ENCODE measurements around the gene JAZF1. TPM values are rescaled to one million over a fixed set of nuclear protein-coding genes. Genes with fewer than 3 reads are reported as not detected.

The JAZF1 gene
- total RNA-seq, 1 donor from 2014 or later: 3.9 TPM

DNA sequence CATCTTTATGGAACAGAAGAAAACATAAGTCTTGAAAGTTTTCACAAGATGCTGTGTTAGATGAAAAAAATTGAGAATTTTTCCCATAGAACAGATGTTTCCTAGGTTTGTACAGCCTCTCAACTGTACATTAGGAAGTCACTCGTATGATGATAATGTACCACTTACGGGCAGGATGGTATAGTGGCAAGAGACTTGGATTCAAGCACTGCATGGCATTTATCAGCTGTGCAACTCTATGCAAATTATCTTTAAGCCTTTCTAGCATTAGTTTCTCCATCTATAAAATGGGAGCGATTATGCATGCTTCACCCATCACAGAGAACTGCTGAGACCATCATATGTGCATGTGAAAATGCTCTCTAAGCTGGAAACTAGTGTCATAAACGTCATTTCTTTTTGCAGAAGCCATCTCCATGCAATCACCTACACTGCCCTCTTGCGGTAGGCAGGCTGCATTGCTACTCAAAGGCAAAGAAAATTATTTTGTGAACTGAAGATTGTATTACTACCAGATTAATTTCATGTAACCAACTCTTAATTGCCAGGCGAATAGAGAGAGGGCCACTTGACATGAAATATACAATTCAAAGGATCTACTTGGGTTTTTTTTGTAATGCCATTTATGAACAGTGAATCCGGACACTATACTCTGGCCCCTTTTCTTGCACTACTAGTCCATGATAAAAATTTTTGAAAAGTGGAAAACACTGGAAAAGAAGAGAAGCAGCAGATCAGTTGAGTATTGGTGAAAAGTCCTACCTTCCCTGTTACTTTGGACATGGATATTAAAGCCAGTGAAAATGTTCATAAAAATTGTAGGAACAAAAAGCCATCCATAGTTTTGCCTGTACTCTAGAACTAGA, 102.3 kb downstream of the JAZF1 start:
- Mint-ChIP-seq H3K27me3 (ENCODE audit: low read depth) (peaks cover 28% of the 10 kb centered on the region), H3K27ac (no peak overlapping the region), H3K4me3 (ENCODE audit: low read depth) (no peak overlapping the region), H3K9me3 (no peaks in the 10 kb centered on the region), H3K36me3 (ENCODE audit: low read depth) (no peaks in the 10 kb centered on the region), H3K4me1 (ENCODE audit: low read depth) (no peaks in the 10 kb centered on the region)
- intact Hi-C loops (cut with micrococcal nuclease): loop anchor here (2.0 to 5.0 kb wide), 2 partner anchors 15 to 881 kb away; no protein-coding TSS in a partner anchor
- peak; percentile 15 for DNase-seq (ENCODE audit: low spot score)

DNA sequence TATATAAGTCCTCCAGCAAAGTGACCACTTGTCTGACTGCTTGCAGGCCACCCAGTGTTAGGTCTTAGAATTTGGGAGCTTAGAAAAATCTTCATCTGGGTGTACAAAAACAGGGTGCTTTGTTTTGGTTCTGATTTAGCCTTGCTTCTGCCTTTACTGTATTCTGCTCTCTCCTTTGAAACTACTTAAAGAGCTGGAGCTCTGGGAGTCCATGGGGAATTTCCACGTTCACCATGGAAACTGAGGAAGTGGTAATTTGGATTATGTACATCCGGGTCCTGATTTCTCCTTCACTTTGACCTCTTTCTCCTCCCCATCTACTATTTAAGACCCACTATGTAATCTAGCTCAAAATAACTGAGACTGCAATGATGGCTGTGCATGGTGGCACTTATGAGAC, 103.0 kb downstream of the JAZF1 start:
- Mint-ChIP-seq H3K9me3 (no peaks in the 10 kb centered on the region), H3K27me3 (ENCODE audit: low read depth) (peaks cover 25% of the 10 kb centered on the region), H3K4me1 (ENCODE audit: low read depth) (no peaks in the 10 kb centered on the region), H3K4me3 (ENCODE audit: low read depth) (no peak overlapping the region), H3K27ac (no peak overlapping the region), H3K36me3 (ENCODE audit: low read depth) (no peaks in the 10 kb centered on the region)
- intact Hi-C loops (cut with micrococcal nuclease): loop anchor here (2.0 to 5.0 kb wide), 2 partner anchors 15 to 880 kb away; no protein-coding TSS in a partner anchor
- no peak for DNase-seq (ENCODE audit: low spot score)

DNA sequence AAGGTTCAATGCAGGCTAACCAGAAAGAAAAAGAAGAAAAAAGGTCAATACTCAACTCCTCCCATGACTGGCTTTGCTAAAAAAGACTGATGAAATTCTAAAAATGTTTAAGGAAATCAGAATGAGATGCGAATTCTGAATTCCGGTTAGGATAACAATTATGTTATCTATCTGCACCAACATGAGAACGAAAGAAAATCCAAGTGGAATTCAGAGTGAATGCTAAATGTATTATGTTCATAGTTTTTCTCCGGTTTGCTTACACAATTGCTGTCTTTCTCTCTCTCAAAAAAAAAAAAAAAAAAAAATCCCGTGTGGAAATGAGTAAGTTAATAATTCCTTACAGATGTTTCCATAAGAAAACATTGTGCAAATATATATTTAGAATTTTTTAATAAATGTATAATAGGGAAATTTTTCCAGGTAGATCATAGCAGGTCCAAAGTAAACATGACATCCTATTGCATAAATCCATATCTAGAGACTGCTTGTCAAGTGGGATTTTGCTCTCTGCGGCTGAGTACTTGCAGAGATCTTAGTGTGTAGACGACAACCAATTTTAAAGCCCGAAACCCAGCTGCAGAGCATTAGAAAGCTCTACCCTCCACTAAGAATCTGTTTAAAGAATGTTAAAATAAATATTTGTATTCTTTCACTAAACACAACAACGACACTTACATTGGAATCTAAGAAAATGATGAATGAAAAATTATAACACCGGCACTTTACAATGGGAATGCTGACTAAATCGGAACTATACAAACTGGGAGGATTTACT, 104.0 kb downstream of the JAZF1 start:
- DNase-seq (ENCODE audit: low spot score): no peak
- Mint-ChIP-seq H3K9me3 (no peaks in the 10 kb centered on the region), H3K4me3 (ENCODE audit: low read depth) (no peak overlapping the region), H3K4me1 (ENCODE audit: low read depth) (no peaks in the 10 kb centered on the region), H3K27ac (no peak overlapping the region), H3K27me3 (ENCODE audit: low read depth) (peaks cover 21% of the 10 kb centered on the region), H3K36me3 (ENCODE audit: low read depth) (no peaks in the 10 kb centered on the region)
- intact Hi-C loops (cut with micrococcal nuclease): loop anchor here (5.0 kb wide), 1 partner anchor 879 kb away; no protein-coding TSS in a partner anchor

DNA sequence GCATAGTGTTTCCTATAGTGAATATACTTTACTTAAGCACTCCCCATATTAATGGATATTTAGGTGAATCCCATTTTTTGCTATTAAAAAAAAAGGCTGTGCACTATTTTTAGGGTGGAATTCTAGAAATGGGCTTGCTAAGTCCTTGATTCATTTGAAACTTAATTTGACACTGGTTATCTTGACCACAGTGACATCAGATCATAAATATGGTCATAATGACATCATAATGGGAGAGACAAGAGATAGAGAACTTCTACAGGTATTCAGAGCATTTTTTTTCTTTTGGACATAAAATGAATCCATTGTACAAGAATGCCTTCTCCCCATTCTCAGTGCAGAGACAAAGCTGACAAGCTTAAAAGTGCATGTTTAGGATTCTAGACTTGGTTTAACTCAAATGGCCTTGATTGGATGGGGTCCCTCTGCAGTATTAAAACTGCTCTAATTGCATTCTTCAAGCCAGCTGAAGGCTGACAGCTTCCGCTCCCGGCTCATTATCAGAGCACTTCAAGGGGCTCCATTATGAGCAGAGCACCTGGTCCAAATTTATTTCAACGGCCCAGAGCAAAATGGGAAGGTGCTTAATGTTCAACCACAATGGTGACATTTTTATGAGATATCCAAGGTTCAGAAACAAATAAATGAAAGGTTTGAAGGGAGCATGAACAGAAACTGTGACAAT, 104.8 kb downstream of the JAZF1 start:
- intact Hi-C loops (cut with micrococcal nuclease): loop anchor here (5.0 kb wide), 1 partner anchor 879 kb away; no protein-coding TSS in a partner anchor
- Mint-ChIP-seq H3K27ac (no peak overlapping the region), H3K27me3 (ENCODE audit: low read depth) (peaks cover 21% of the 10 kb centered on the region), H3K9me3 (no peaks in the 10 kb centered on the region), H3K36me3 (ENCODE audit: low read depth) (no peaks in the 10 kb centered on the region), H3K4me3 (ENCODE audit: low read depth) (no peak overlapping the region), H3K4me1 (ENCODE audit: low read depth) (no peaks in the 10 kb centered on the region)
- no peak for DNase-seq (ENCODE audit: low spot score)

DNA sequence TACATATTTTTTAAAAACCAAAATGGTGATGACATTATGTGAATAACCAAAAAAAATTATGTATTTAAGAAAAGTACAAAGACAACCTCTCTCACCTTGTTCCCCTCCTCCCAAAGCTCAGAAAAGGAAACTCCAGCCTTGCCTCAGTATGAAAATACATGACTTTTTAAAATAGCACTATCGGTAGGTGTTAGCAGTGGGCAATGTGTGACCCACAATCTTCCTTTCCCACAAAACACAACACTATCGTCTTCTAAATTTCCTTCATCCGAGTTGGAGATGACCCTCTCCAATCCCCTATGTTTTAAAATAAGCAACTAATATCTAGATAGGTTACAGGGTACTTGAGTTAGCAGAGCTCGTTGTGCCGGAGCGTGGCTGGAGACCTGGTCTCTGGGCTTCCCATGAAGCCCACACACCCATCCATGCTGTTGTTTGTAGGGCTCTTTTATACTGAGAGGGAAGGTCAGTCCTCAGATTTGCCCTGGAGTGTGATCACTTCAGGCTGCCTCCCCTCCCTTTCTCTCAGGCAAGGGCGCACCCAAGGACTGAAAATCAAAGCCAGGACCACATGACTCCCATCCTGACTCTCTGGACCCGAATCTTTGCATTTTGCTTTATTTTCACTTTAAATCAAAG, 107.6 kb downstream of the JAZF1 start:
- Mint-ChIP-seq H3K4me3 (ENCODE audit: low read depth) (no peak overlapping the region), H3K9me3 (no peaks in the 10 kb centered on the region), H3K27me3 (ENCODE audit: low read depth) (peaks cover 19% of the 10 kb centered on the region), H3K27ac (no peak overlapping the region), H3K4me1 (ENCODE audit: low read depth) (no peaks in the 10 kb centered on the region), H3K36me3 (ENCODE audit: low read depth) (no peaks in the 10 kb centered on the region)
- no peak for DNase-seq (ENCODE audit: low spot score)
- intact Hi-C loops (cut with micrococcal nuclease): no loop called here

DNA sequence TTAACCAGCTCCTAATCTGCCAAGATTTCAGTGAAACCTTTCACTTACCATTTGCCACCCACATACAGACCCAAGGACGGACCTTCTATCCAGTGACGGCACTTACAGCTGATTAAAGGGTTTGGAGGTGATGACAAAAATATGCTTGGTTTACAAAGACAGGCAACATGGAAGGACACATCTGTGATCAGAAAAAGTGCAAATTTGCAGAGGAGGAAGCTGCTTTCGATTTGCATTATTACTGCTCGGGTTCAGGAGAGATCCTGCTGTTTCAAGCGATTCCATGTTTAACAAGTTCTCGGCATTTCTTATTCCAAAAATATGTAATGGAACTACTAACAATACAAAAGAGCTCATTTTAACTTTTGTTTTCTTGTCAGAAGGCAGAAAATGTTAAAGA, 109.0 kb downstream of the JAZF1 start:
- Mint-ChIP-seq H3K36me3 (ENCODE audit: low read depth) (no peaks in the 10 kb centered on the region), H3K4me3 (ENCODE audit: low read depth) (no peak overlapping the region), H3K4me1 (ENCODE audit: low read depth) (no peaks in the 10 kb centered on the region), H3K9me3 (no peaks in the 10 kb centered on the region), H3K27me3 (ENCODE audit: low read depth) (peaks cover 21% of the 10 kb centered on the region), H3K27ac (no peak overlapping the region)
- DNase-seq (ENCODE audit: low spot score): no peak
- intact Hi-C loops (cut with micrococcal nuclease): no loop called here

DNA sequence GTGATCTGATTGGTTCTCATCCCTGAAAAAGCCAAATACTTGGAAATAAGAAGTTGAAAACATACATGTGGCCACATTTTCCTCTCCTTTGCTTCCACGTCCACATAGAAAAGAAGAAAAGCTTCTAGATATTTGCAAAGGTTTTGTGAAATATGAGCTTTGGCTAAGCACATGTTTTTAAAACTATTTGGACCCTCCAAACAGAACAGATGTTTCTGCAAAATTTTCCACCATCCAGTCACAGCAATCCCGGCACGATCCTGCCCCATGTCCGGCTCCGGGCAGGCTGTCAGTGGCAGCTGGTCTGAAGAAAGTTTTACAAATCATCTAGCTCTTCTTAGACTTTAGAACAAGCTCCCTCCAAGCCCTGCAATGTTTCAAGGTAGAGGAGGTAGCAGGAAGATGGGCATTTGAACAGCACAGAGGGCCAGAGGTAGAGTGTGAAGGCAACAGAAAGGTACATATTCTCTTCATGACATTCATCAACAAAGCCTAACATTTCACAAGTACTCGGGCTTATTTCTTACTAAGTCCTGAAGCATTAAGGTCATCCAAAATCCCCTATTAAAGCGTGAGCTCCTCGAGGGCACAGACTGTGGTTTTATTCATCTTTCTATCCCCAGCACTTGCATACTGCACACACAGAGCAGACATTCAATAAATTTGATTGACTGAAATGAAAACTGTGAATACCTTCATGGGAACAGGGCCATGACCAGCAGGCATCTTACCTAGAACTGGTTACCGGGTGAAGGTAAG, 110.1 kb downstream of the JAZF1 start:
- no peak overlapping the region for H3K27ac Mint-ChIP-seq

DNA sequence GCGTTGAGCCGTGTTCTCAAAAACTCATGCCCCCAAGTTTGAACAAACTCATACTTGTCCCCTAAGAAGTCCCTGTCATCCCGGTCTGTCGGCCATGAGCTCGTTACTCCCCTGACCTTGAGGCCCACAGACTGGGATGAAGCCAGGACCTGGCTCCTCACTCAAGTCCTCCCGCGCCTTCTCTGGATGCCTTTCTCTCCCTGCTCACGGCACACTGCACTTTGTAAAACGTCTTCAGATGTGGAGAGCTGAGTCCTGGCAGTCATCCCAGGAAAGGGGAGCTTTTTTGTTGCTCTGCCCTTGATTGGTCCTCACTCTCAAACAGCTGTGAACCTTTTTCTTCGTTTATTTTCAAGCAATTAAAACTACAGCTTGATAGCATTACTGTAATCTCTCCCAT, 110.8 kb downstream of the JAZF1 start:
- peaks cover 16% of the 10 kb centered on the region for H3K27me3 Mint-ChIP-seq (ENCODE audit: low read depth)
- no peak for DNase-seq (ENCODE audit: low spot score)
- no peaks in the 10 kb centered on the region for H3K9me3 Mint-ChIP-seq
- no peaks in the 10 kb centered on the region for H3K4me1 Mint-ChIP-seq (ENCODE audit: low read depth)
- H3K36me3 Mint-ChIP-seq (ENCODE audit: low read depth): no peaks in the 10 kb centered on the region
- intact Hi-C loops (cut with micrococcal nuclease): no loop called here
- no peak overlapping the region for H3K27ac Mint-ChIP-seq
- no peak overlapping the region for H3K4me3 Mint-ChIP-seq (ENCODE audit: low read depth)

More for the DNA sequence above, 110.1 kb downstream of the JAZF1 start:
- Mint-ChIP-seq H3K4me1 (ENCODE audit: low read depth) (no peaks in the 10 kb centered on the region), H3K4me3 (ENCODE audit: low read depth) (no peak overlapping the region), H3K27me3 (ENCODE audit: low read depth) (peaks cover 17% of the 10 kb centered on the region), H3K36me3 (ENCODE audit: low read depth) (no peaks in the 10 kb centered on the region), H3K9me3 (no peaks in the 10 kb centered on the region)
- intact Hi-C loops (cut with micrococcal nuclease): no loop called here
- DNase-seq (ENCODE audit: low spot score): no peak

DNA sequence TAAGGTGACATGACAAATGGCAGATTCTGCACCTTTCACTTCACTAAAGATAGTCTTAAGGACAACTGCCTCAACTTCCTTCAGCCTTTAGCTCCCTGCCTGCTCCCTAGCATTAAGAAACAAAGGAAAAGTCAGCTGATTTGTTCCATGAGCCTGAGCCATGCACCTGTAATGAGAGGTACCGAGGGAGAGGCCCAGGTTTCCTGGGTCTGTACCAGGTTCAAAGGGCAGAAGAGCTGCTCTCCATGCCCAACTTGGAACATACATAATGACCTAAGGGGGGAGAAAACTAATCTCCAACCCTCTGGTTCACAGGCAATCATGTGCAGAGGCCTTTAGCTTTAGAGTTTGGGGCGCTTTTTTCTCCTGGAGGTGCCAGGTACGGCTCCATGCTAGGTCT, 111.2 kb downstream of the JAZF1 start:
- Mint-ChIP-seq H3K27me3 (ENCODE audit: low read depth) (peaks cover 16% of the 10 kb centered on the region), H3K4me3 (ENCODE audit: low read depth) (no peak overlapping the region), H3K4me1 (ENCODE audit: low read depth) (no peaks in the 10 kb centered on the region), H3K36me3 (ENCODE audit: low read depth) (no peaks in the 10 kb centered on the region), H3K9me3 (no peaks in the 10 kb centered on the region), H3K27ac (no peak overlapping the region)
- DNase-seq (ENCODE audit: low spot score): no peak
- intact Hi-C loops (cut with micrococcal nuclease): no loop called here

DNA sequence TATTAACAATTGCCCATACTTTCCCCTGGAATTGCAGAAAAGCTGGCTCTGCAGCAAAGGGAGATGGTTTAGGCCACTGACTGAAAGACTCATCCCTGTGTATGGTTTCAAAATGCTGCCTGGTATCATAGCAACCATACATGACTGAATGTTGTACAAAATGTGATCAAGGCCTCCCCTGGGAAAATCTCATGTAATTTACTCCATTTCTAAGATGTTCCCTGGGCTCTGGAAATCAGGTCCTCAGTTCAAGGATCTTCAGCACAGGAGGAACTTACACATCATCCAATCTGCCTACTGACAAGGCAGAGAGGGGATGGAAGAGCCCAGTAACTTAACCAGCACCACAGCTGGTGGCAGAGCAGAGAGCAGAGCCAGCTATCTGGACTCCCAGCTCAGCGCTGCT, 111.8 kb downstream of the JAZF1 start:
- no peak for DNase-seq (ENCODE audit: low spot score)
- no peaks in the 10 kb centered on the region for H3K4me1 Mint-ChIP-seq (ENCODE audit: low read depth)

DNA sequence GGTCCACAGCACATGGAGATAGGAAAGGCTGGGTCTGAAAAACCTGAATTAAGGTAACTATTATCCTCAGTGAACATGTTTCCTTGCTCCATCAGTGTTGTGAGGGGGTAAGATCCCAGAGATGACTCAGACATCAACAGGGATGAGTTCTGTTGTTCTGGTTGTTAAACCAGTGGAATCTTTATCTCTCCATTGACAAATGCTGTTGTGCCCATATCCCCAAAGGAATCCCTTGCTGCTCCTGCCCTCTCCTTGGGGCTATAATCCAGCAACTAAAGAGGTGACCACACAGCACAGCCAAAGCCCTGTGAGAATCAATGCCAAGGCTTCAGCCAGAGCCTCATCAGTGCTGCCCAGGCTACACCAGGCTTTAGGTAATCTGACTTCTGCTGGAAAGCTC, 113.4 kb downstream of the JAZF1 start:
- Mint-ChIP-seq H3K27ac (no peak overlapping the region), H3K4me1 (ENCODE audit: low read depth) (no peaks in the 10 kb centered on the region), H3K36me3 (ENCODE audit: low read depth) (no peaks in the 10 kb centered on the region), H3K27me3 (ENCODE audit: low read depth) (peaks cover 15% of the 10 kb centered on the region), H3K9me3 (no peaks in the 10 kb centered on the region), H3K4me3 (ENCODE audit: low read depth) (no peak overlapping the region)
- intact Hi-C loops (cut with micrococcal nuclease): no loop called here
- no peak for DNase-seq (ENCODE audit: low spot score)

More for the DNA sequence above, 111.8 kb downstream of the JAZF1 start:
- Mint-ChIP-seq H3K27ac (no peak overlapping the region), H3K4me3 (ENCODE audit: low read depth) (no peak overlapping the region), H3K27me3 (ENCODE audit: low read depth) (peaks cover 13% of the 10 kb centered on the region), H3K36me3 (ENCODE audit: low read depth) (no peaks in the 10 kb centered on the region), H3K9me3 (no peaks in the 10 kb centered on the region)
- intact Hi-C loops (cut with micrococcal nuclease): no loop called here
